HuH-7.5 (cell line): ENCODE results near the gene DLX2.

Source experiments
- DNase-seq: peaks from one replicate; pipeline ENCODE4 v3.0.0; 2011; ENCODE audit warnings: low spot score

The DLX2 gene

DNA sequence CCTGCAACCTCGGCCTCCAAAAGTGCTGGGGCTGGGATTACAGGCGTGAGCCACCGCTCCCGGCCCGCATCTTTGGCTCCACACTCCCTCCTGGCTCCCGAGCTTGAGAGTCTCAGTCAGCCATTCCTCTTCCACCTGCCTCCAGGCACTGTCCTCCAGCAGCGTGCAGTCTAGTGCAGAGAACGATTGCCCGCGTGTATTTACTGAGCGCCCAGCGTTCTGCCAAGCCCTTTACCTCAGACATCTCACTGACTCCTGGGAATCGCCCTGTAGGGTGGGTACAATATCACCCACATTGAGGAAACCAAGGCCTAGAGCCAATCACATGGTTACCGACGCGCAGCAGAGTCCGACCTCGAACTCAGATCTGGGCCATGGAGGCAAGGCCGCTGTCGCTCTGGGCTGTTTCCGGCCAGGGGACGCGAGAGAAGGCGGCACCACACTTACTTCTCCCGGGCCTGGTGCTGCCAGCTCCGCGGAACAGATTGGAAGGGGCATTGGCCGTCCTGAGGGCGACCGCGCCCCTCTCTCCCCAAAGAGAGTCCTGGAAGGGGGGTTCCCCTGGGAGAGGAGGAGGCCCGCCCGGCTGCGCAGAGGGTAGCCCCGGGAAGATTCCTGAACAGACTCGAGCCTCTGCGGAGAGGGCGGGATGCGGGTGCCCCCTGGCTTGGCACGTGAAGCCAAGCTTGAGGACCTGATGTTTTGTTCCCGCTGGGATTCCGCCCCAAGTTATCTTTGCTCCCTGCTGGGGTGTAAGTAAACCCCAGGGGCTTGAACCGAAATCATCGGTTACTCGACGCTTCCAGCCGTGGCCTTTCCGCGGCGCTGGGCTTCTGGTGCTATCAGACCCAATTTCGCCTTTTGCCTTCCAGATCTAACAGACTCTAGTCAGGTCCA, 5.2 kb upstream of the DLX2 start:
- DNase-seq = no peak

DNA sequence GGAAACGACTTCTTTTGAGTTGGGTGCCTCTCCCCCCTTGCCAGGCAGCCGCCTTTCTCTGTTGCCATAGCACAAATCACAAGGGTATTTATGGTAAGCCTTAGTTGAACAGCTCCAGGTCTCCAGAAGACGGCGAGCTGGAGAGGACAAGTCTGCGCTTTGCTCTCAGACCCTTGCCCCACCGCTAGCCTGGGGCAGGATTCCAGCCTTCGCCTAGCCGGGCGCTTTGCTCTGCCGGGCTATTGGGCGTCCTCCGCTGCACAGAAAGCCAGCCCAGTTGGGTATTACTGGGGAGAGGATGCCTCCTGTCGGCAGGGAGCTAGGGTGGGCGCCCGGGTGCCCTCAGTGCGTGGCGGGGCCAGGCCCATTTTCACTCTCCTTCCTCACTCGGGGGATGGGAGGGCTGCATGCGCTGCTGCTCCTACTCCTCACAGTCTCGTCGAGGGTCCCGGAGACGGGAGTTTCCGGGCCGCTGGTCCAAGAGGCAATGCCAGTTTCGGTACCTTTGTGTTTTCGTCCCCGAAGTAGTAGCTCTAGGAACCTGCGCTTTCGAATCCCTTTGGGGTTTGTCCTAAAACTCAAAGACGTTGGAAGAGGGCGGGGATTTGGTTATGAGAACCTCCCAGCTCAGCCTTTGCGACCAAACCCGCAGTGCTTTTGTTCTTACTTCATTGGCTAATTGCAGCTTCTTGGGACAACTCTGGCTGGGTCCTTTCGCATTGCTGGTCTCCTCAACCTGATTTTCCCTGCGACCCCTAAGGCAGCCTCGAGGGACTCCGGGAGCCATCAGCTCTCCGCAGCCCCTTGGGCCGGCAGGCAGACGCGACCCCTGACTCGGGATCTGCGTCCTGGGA, 3.6 kb upstream of the DLX2 start:
- DNase-seq = peak; percentile 83

DNA sequence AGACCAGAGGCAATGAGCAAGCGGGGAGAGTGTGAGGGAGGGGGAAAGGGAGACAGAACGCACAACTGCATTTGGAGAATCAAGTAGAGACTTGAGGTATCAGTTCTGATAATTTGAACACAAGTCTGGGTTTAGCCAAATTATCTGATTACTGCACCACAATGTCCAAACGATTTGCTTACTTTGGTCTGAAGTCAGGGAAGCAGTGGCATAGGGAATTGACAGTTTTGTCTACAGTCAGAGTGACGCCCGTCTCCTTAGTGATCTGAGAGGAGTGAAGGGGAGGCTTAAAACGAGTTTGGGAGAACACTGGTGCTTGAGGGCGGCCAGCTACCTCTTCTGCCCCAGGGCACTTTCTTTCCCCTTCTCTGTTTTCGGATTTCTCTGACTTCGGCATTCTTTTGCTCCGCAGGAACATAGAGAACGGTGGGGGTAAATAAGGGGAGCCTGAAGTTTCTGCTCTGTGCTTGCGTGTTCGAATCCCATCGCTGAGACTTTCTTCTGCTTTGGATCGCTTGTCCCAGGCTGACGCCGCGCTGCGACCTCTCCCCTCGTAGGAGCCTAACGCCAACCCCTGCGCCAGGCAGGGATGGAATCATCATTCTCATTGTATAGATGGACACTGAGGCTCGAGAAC, 2.9 kb upstream of the DLX2 start:
- no peak for DNase-seq

DNA sequence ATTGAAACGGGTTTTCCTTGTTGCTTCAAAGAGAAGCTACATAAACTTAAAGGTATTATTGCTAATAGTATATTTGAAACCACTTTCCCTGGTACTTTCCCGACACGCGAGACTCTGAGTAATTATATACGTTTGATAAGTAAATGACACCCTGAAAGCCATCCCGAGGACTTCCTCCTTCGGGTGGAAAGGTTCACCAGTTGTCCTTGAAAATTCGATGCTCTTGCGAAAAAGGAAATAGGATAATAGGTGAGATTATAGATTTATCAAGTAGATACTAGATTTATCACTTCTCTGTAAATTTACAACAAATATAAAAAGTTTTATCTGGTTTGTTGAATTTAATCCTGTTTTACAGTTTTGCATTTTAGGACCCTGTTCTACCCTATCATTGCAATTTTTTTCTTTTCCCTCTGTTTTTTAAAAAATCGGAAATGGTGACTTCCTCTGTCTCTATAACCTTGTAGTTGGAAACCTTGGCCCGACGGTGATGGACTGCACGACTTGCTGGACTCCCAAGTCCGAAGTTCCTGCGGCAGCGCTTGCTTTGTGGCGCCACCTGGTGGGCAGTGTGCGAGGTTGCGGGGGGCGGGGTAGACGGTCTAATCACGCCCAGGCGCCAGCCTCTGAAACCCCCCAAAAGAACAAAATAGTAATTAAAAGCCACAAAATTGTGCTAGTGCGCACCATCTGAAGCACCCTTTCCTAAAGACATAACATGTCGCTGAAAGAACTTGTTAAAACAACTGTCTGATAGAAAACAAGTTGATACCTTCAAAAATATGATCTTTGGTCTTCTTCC, 972 bp upstream of the DLX2 start:
- DNase-seq = peak; percentile 96

DNA sequence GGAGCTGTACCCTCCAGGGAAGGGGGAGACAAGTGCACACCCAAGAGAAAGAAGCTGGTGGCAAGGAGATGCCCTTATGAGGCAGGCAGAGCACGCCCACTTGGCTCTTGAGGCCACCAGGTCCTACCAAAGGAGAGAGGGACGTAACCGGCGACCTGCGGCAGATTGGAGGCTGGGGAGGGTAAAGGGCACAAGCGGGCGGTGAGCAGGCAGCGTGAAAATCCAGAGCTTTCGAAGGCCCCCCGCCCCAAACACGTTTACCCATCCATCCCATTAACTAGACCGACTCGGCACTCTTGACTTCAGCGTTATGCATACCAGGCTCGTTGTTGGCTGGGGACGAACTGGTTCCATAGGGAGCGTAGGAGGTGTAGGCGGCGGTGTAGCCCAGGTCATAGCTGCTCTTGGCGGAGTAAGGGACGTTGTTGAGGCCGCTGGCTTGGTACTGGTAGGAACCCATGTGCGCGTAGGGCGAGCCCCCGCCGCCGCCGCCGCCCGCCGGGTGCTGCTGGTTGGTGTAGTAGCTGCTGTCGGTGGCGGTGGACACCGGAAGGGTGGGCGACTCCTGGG, 794 bp downstream of the DLX2 start:
- no peak for DNase-seq

DNA sequence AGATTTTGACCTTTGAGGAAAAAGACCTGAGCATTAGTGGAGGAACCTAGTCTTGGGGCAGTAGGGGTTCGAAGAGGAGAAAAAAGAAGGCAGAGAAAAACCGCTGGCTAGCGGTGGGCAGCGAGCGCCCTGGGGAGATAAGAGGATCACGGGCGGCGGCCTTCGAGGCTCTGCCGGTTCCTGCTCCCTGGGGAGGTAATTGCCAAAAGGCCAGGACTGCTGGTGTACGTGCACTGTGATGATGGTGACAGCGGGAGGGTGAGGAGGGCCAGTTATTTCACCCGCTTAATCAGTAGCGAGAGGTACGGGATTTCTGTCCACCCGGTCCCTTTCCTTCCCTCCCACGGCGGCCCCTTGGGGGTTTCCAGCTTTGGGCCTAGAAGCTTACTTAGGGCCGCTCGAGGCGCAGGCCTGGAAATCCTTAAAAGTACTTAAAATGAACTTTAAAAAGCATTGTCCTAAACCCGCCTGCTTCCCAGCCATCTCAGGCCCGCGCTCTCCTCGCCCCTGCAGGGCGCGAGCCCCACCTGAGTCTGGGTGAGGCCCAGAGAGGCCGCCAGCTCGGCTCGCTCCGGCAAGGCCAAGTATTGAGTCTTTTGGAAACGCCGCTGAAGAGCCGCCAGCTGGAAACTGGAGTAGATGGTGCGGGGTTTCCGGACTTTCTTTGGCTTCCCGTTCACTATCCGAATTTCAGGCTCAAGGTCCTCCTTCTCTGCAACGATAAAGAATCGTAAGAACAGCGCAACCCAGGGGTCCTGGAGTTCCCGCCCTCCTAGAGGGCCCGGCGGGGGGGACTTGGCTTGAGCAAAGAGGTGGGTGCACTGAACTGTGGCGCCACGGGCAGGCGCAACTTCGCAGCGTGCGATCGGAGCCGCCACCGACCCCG, 1.5 kb downstream of the DLX2 start:
- DNase-seq = no peak

DNA sequence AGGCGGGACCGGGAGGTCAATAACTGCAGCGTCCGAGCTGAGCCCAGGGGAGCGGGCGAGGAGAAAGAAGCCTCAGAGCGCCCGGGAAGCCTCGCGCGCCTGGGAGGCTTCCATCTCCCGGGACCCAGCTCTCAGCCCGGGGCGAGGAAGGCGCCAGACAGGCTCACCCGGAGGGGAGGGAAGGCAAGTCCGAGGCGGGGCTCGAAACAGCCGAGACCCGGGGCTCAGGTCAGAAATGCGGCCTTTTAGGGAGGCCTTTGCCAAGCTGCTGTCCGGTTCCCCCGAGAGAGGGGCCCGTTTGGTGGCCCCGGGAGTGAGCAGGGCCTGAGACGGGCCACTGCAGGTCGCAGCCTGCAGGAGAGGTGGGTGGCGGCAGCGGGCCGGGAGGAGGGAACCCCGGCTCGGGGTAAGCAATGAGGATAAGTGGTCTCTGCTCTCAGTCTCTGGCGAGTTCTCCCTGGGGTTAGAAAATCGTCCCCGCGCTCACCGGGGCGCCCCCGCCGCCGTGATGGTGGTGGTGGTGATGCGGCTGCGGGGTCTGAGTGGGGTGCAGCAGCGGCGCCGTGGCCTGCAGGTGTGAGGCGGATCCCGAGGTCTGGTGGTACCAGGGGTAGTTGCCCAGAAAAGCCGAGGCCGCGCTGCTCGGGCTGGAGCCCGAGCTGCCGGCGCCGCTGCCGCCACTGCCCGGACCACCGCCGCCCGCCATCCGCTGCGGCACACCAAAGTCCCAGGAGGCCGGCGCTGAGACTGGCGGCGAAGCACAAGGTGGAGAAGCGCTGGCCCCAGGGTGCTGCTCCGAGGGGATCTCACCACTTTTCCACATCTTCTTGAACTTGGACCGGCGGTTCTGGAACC, 2.4 kb downstream of the DLX2 start:
- peak; percentile 76 for DNase-seq

DNA sequence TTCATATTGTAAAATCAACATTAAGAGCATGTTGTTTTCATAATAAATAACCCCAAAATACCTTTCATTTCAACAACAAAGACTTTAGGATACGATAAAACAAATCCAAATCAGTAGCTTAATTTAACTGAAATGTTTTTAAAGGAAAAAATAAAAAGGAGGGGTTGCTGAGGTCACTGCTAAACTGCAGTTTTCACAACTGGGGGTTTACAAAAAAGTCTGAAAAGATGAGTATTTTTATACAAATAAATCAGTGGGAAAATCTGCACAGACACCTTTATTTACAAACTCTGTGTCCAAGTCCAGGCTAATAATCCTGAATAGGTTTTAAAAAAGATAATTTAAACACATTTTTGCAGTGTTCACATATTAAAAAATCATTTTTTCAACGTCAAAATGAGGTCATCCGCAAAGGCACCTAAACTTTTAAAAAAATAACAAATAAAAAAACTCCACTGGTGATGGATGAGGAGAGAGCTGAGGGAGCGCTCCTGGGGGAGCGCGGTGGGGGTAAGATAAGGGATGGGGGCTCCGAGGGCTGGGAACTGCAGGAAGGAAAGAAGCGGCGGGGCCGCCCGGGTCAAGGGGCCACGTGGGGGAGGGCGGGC, 3.1 kb downstream of the DLX2 start:
- no peak for DNase-seq

DNA sequence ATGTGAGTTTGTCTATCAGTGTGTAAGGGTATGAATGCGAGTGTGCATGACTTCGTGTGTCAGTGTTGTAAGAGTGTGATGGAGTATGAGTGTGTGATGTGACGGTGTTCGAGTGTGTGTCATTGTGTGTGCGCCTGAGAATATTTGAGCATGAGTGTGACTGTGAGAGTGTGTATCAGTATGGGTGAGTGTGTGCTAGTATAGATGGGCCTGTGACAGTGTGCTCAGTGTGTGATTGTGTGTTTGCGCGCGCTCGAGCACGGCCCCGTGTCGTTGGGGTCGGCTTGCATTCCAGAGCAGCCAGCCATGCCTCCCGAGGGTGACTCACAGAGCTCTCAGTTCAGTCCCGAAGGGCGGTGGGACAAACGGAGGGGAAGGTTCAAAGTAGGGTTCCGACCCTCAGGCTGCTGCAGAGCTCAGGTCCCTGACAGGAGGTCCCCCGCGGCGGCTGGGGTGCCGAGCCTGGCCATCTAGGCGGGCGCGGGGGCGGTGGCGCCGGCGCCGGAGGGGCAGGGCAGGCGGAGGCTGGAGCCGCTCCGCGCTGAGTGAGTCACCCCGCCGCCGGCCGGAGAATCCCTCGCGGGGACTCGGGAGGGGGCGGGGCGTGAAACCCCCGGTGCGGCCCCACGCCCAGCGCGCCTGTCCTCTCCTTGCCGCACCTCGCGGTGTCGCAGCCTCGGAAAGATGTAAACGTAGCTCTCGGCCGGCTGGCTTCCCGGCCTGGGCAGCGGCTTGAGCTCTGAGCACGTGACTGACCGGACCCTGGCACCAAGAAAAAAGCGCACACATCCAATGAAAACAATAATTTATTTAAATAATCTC, 3.8 kb downstream of the DLX2 start:
- peak; percentile 67 for DNase-seq

DNA sequence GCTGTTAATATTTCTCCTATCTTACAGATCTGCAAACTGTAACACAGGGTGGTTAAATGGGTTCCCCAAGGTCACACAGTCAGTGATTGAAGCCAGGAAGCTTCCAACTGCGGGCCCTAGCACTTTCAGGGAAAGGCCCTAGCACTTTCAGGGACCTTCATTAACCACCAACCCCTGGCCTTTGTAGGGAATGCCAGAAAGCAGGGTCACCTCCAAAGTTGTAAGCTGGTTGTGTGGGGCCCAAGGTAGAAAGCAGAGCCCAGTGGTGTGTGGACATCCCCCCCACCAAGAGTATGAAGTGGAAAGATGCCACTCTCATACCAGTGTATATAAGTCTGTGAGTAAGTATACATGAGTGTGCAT, 4.4 kb downstream of the DLX2 start:
- no peak for DNase-seq

DNA sequence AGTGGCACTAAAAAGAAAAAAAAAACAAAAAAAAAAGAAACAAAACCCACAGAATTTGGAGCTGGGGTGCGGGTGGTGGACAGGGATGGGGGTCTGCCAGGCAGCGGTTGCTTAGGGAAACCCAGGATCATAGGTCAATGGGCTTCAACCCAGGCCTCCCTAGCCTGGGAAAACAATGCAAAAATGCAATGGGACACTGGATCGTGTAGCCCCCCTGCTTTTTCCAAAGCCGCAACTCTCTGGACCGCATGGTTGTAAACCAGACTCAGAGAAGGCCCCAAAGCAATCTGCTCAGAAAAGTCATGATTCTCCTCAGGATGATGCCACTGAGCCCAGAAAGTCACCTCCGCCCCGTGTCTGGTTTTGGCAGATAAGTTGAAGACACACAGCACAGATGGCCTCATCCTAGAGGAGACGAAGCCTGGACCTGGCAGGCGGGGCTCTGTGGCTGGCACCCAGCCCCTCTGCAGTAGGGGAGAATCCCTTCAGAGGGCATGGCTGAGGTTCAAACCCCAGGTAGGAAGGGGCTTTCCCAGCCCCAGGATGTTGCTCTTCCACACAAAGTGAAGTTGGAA, 5.1 kb downstream of the DLX2 start:
- no peak for DNase-seq

DNA sequence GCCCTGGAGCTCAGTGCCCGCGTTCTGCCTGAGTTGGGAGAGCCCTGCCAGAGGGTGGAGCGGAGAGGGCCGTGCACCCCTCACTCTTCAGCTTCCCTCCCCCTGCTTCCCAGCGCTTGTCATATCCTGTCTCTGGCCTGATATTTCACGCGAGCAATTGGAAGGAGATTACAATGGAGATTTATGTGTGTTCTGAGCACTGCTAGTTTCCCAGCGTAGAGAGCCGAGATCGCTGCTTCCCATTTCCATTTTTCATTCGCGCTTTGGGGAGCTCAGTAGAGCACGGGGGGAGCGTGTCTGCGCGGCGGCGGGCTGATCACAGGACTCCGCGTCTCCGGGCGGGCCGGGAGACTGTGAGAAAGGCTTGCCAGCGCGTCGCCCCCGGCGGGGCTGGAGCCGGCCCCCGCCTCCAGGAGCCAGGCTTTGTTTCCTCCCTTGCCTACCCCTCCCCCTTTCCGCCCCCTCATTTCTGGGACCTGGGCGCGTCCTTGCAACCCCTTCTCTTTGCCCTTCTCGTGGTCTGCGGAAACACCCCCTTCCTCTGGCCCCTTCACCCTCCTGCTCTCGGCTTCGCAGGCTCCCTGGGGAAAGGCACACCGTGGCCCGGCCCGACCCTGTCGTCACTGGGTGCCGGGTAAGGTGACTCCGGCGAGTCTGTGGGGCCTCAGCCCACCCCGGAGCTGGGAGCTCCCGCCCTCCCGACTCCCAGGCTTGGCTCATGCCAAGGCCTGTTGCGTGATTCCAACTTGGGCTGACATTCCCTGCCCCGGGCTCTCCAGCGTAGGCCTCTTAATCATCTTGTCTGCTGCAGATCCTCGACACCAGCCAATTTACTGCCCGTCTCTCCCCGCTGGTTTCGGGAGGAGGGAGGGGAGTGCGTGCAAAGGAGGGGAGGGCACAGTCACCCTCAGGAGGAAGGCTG, 5.8 kb downstream of the DLX2 start:
- peak; percentile 71 for DNase-seq

DNA sequence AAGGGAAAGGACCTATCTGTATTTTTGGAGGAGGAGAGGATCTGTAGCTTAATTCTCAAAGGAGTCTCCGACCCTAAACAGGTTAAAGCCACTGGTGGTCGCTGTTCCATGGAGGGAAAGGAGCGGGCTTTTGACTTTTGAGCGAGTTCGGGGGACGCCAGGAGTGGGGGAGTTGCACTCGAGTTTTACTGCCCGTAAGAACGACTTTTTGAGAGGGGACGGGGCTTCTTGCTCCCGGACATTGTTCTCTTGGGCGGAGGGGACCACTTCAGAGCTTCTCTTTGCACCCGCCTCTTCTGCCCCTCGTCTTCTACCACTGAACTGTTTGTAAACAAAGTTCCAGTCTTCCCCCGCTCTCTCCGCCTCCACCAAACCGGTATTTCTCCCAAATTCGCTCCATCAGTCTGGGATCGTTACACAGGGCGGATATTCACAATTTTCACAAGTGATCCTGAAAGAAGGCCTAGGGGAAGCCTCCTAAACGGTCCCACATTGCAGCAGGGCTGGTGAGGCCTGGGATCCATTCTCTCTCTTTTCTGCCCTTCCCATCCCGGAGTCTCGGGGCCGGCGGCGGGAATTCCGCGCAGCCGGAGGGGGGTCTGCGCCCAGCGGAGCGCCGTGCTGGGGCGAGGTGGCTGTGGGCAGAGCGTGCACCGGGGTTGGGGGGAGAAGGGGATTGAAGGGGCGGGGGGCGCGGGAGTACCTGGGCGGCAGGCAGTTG, 6.6 kb downstream of the DLX2 start:
- peak; percentile 76 for DNase-seq

DNA sequence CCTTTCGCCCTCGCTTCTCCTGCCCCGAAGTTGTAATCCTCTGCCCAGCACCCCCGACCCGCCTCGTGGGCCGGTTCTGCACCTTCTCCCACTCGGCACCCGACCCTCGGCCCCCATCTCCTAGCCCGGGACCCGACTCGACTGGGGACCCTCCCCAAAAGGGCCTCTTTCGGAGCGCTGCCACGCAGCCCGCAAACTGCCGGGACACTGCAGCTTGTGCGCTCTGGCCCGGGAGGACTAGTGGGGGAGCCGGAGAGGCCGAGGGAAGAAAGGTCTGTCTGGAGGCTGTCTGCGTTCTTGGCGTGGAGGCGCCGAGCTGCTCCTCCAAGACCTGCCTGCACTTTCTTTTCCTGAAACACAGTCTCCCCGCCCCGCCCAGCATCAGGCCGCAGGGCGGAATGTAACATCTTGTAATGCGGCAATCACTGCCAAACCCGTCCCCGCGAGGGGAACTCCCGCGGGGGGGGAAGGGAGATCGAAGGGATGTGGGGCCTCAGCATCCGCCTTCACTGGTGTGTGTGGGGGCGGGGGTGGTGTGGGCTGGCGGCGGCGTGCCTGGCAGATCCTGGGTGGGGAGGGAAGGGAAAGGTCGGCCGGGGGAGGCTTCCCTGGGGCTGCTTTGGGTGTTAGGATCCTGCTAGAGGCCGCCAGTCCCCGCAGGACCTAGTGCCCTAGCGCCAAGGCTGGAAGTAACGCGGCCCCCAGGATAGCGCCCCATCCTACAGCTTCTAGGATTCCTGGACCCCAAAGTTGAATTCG, 7.4 kb downstream of the DLX2 start:
- DNase-seq = peak; percentile 86
